ENCODE measurements around the gene MED13L.
A peak's percentile ranks its signal among the peaks of the same experiment; 100 is the strongest.

The MED13L gene

DNA sequence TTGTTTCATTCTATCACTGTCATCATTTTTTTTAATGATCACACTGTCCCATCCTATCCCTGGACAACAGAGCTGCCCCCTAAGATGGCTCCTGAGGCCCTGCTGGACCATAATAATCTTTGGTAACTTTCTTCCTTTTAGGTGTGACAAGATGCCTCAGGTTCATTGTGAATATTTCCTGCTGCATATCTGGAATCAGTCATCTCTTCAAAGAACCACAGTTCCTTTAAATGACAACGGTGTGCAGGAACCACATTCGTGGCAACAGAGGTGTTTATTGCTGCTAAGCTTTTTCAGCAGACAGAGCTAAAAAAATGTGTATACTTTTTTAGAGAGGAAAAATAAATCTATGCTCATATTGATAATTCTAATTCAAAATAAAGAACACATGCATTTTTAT lies 312.9 kb downstream of the MED13L start:
- no peak for DNase-seq (ENCODE audit: low spot score)

DNA sequence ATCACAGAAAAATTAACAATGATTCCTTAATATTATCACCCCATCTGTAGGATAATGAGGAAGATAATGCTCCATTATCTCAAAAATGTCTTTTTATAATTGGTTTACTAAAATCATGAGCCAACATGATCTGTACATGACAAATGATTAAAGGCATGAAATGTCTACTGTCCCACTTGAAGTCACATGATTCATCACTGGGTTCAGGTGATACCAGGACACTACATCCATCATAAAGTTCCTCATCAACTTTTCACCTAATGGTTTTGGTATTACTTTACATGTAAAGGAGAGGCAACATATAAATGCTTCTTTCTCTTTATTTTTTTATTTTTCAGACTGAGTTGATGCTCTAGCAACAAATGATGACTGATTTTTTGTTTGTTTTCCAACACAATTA lies 313.3 kb downstream of the MED13L start:
- DNase-seq (ENCODE audit: low spot score), result no peak

DNA sequence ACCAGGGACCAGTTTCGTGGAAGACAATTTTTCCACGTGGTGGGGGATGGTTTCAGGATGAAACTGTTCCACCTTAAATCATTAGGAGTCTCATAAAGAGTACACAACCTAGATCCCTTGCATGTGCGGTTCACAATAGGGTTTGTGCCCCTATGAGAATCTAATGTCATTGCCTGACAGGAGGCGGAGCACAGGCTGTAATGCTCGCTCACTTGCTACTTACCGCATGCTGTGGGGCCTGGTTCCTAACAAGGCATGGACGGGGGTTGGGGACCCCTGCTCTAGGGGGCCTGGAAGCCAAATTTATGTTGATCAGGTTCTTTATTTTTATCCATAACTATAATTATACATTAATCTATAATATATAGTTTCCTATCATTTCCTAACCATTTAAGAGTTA lies 315.3 kb downstream of the MED13L start:
- DNase-seq (ENCODE audit: low spot score), result no peak

- no peak for DNase-seq (ENCODE audit: low spot score)
Observed at GRCh38 chr12:115960868-115961802, 316.4 kb downstream of the MED13L start.

DNA sequence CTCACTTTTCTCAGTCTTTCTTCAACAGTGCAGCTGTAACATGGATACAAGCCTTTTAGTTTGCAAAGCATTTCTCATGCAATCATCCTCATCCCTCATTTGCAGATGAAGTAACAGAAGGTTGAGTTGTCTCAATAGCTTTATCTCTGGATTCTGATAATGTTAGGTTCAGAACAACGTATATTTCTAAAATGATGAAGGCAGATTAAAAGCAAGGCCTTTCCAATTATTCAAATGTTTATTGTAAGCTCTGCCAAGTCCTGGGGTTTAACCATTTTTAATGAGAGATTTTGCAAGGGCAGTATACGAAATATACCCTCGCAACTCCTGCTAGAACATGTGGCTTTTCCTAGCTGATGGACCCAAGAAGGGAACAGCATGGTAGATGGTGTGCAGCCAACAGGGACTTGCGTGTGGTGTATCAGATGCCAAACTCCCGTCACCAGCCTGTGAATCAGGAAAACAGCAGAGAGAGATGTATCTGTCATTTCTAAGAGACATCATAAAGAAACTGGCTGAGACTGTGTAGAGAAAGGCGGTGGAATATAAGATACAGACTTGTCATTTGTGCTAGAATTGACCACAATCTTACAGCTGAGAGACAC lies 319.7 kb downstream of the MED13L start:
- DNase-seq (ENCODE audit: low spot score), result no peak

- DNase-seq (ENCODE audit: low spot score), result no peak
Observed at GRCh38 chr12:115956659-115957058, 320.8 kb downstream of the MED13L start.

- DNase-seq (ENCODE audit: low spot score), result no peak
Observed at GRCh38 chr12:115956236-115956635, 321.3 kb downstream of the MED13L start.

- no peak for DNase-seq (ENCODE audit: low spot score)
Observed at GRCh38 chr12:115953450-115953849, 324.0 kb downstream of the MED13L start.

GRCh38 chr12:115953031-115953430 lies 324.5 kb downstream of the MED13L start:
- no peak for DNase-seq (ENCODE audit: low spot score)

GRCh38 chr12:115950959-115951358 lies 326.5 kb downstream of the MED13L start:
- no peak for DNase-seq (ENCODE audit: low spot score)

DNA sequence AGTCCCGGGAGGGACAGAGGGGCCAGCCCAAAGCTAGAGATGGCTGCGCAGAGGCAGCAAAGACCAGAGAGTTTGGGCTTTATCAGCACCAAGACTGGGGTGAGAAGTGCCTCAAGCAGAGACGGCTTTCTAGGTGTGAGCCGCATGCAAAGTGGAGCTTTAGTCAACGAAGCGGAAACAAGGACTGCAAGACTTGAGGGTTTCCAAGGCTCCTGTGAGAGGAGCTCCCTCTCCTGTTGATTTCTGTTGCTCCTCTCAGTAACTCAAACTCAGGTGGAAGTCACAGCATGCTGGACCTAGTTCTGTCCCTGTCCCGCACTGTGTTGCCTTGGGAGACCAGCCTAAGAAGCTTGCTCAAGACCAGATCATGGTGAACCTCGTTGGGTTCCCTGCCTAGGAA lies 327.8 kb downstream of the MED13L start:
- no peak for DNase-seq (ENCODE audit: low spot score)

DNA sequence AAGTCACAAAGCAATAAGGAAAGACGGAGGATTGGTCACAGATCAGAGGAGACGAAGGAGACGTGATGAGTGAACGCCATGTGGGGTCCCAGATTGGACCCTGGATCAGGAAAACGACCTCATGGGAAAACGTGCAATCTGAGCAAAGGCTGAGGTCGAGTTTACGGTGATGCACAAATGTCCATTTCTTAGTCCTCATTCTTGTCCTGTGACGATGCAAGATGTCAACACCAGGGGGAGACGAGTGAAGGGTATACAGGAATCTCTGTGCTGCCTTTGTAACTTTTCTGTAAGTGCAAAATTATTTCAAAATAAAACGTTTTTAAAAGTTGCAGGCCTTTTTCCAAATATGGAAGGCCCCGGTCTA lies 329.8 kb downstream of the MED13L start:
- DNase-seq (ENCODE audit: low spot score), result no peak

DNA sequence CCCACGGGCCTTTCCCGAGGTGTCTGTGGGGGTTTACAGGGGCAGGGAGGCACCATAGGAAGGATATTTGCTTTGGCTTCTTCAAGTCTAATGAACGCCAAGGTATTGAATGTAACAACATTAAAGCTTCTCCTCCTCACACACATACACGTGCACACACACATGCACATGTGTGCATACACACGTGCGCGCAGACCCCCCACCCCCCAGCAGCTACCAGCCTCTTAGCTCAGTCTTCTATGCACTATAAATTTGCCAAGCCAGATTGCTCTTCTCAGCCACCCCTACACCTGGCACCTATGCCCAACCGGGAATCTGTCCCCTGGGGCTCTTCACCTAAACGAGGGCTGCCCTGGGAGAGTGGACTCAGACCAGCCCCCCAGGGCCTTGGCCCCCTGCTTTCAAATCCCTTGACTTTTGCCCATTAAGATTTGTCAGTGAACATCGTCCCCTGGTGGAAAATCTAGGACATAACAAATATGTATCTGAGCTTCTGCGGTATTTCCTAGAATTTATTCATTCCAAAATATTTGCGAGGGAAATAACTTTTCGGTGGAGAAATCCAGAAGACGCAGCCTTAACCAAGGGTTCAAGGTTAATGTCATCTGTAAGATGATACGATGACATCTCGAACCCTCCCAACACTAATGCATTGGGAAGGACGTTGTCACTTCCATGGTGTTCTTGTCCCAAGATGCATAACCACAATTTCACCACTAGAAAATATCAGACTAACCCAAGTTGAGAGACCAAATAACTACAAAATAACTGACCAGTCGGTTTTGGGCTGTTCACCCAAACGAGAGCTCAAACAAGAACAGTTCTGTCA lies 330.4 kb downstream of the MED13L start:
- peak; percentile 54 for DNase-seq (ENCODE audit: low spot score)

DNA sequence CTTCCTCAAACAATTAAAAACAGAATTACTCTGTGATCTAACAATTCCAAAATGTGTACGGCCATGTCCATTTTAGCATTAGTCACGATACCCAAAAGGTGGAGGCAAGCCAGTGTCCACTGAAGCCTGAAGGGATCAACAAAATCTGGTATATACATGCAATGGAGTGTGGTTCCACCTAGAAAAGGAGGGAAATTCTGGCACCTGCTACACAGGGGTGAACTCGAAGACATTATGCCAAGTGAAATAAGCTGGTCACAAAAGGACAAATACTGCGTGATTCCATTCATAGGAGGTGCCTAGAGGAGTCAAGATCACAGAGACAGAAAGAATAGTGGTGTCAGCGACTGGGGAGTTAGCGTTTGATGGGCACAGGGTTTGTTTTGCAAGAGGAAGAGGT lies 331.4 kb downstream of the MED13L start:
- no peak for DNase-seq (ENCODE audit: low spot score)

DNA sequence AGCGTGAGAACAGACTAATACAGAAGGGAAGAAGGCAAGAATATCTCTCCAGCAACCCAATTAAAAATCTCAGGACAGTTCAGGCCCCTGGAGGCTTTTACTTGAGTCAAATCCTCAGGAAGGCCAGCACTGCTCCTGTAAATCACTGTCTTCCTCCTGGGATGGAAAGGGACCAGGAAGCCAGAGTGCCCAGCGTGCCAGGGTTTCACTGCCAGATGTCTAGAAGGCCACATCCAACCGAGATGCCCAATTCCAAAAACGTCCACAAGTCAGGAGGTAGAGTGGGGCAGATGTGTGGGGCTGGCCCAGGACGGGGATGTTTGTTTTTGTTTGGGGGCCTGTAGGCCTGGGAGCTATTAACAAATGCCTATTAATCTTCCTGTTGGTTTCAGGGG lies 332.0 kb downstream of the MED13L start:
- no peak for DNase-seq (ENCODE audit: low spot score)

DNA sequence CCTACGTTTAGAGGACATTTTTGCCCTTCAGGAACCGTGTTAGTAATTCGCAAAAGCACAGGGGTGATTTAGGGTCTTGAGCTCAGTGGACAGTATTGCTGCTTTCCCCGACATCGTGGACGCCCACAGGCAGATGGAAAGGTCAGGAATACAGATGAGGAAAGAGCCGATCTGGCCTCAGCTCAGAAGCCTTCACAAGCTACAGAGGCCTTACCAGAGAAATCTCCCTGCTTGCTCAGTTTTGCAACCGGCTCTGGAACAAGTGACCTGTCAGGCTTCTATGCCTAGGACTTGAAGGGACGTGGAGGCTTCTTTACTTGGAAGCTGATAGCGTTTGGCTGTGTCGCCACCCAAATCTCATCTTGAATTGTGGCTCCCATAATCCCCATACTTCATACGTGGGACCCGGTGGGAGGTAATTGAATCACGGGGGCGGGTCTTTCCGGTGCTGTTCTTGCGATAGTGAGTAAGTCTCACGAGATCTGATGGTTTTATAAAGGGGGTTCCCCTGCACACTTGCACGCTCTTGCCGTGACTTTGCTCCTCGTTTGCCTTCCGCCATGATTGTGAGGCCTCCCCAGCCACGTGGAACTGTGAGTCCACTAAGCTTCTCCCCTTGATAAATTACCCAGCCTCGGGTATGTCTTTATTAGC lies 332.5 kb downstream of the MED13L start:
- no peak for DNase-seq (ENCODE audit: low spot score)

- no peak for DNase-seq (ENCODE audit: low spot score)
Observed at GRCh38 chr12:115944392-115944742, 333.1 kb downstream of the MED13L start.

- no peak for DNase-seq (ENCODE audit: low spot score)
Observed at GRCh38 chr12:115943630-115944391, 333.7 kb downstream of the MED13L start.

- DNase-seq (ENCODE audit: low spot score), result no peak
Observed at GRCh38 chr12:115943310-115943629, 334.2 kb downstream of the MED13L start.

DNA sequence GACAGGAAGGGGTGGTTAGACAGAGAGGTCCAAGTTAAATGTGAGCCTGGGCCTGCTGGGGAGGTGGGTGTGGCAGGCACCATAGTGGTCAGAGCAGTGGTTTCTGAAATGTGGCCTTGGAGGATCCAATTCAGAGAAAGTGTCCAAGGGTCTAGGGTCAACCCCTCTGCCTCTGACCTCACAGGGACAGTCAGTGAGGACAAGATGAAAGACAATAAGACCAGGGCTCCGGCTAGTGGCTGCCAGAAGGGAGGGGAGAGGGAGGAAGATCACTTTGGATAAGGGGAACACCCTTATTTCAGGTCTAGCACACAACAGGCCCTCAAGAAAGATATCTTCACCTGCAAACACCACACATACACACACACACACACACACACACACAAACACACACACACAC lies 335.1 kb downstream of the MED13L start:
- no peak for DNase-seq (ENCODE audit: low spot score)

DNA sequence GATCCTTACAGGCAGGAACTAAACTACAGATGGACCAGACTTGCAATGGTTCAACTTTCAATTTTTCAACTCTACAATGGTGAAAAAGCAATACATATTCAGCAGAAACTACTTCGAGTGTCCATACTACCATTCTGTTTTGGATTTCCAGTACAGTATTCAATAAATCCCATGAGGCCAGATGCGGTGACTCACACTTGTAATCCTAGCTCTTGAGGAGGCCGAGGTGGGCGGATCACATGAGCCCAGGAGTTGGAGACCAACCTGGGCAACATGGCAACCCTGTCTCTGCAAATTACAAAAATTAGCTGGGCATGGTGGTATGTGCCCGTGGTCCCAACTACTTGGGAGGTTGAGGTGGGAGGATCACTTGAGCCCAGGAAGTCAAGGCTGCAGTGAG lies 336.1 kb downstream of the MED13L start:
- no peak for DNase-seq (ENCODE audit: low spot score)
